Fibroblast of the aortic adventitia (primary cell): Measurements from ENCODE around the gene PYY. TPM values are rescaled to one million over a fixed set of nuclear protein-coding genes. Genes with fewer than 3 reads are reported as not detected.

Experiments
- total RNA-seq: library from RNA; depleted of rRNA; stranded (reverse); fragments of >200 nt; gene quantifications from 2 replicates; pipeline ENCODE4 v1.2.3, GENCODE V29; 2012; ENCODE audit warnings: low replicate concordance

PYY gene
- total RNA-seq, 1 donor = not detected

Other genes starting within 250 kb of the PYY start
- gene SOST, start 195.1 kb downstream of the PYY start, total RNA-seq = 0.09 TPM in 1 of 2 replicates, not detected in the other
- gene DUSP3, start 175.0 kb downstream of the PYY start, total RNA-seq = 29.9 and 37.5 TPM in 2 replicates
- not detected in 2 replicates for gene CFAP97D1, start 173.5 kb downstream of the PYY start, total RNA-seq
- 5.7 and 9.6 TPM in 2 replicates for gene MPP3, start 120.8 kb downstream of the PYY start, total RNA-seq
- not detected in 2 replicates for gene CD300LG, start 106.8 kb downstream of the PYY start, total RNA-seq
- 3.2 and 3.3 TPM in 2 replicates for gene MPP2, start 46.4 kb downstream of the PYY start, total RNA-seq
- gene PPY, start 11.5 kb downstream of the PYY start, total RNA-seq = not detected in 2 replicates
- 0.16 and 2.5 TPM in 2 replicates for gene NAGS, start 50.7 kb upstream of the PYY start, total RNA-seq
- 28.5 and 41.9 TPM in 2 replicates for gene TMEM101, start 61.0 kb upstream of the PYY start, total RNA-seq
- gene LSM12, start 112.7 kb upstream of the PYY start, total RNA-seq = 13.2 and 77.5 TPM in 2 replicates
- gene G6PC3, start 116.8 kb upstream of the PYY start, total RNA-seq = 9.5 and 38.9 TPM in 2 replicates
- 29.4 and 53.1 TPM in 2 replicates for gene HDAC5, start 169.7 kb upstream of the PYY start, total RNA-seq
- gene HROB, start 188.0 kb upstream of the PYY start, total RNA-seq = 0.25 and 6.1 TPM in 2 replicates
- 0.27 TPM in 1 of 2 replicates, not detected in the other for gene ASB16, start 216.8 kb upstream of the PYY start, total RNA-seq
- gene TMUB2, start 233.0 kb upstream of the PYY start, total RNA-seq = 23.0 and 29.4 TPM in 2 replicates
- gene ATXN7L3, start 245.9 kb upstream of the PYY start, total RNA-seq = 36.6 and 108 TPM in 2 replicates